GM18498 (cell line): ENCODE data around the gene LCE2C.
"Not testable (repeated sequence)": the region's sequence is repeated elsewhere in the genome, so short reads cannot be mapped to it uniquely, and the experiment has no call there.

ENCODE experiments used
- ATAC-seq: cut with Tn5 transposase; IDR thresholded peaks from one replicate; pipeline ENCODE4 v1.9.1; 2021; ENCODE audit warnings: mild to moderate bottlenecking, moderate library complexity; ENCODE audit not compliant: unreplicated experiment

The LCE2C gene

GRCh38 chr1:152674983-152675382, at the start of gene LCE2C:
TSS of gene LCE2C (plus strand) at chr1:152675279. CDS start at chr1:152676016, 737 bp downstream.
- not testable (repeated sequence) for ATAC-seq

- no peak for ATAC-seq
Observed at GRCh38 chr1:152626744-152627143, 48.3 kb upstream of the LCE2C start.

- no peak for ATAC-seq
Observed at GRCh38 chr1:152630596-152630995, 44.5 kb upstream of the LCE2C start.

GRCh38 chr1:152640351-152640750, 34.7 kb upstream of the LCE2C start:
- ATAC-seq: no peak

- no peak for ATAC-seq
Observed at GRCh38 chr1:152643945-152644344, 31.1 kb upstream of the LCE2C start.

- no peak for ATAC-seq
Observed at GRCh38 chr1:152645146-152645545, 29.9 kb upstream of the LCE2C start.

- ATAC-seq: no peak
Observed at GRCh38 chr1:152646656-152647055, 28.4 kb upstream of the LCE2C start.

- no peak for ATAC-seq
Observed at GRCh38 chr1:152654110-152654509, 21.0 kb upstream of the LCE2C start.

GRCh38 chr1:152656459-152656858, 18.6 kb upstream of the LCE2C start:
- ATAC-seq: no peak

GRCh38 chr1:152657677-152658076, 17.4 kb upstream of the LCE2C start:
- no peak for ATAC-seq

- no peak for ATAC-seq
Observed at GRCh38 chr1:152658649-152659048, 16.4 kb upstream of the LCE2C start.

- no peak for ATAC-seq
Observed at GRCh38 chr1:152663098-152663497, 12.0 kb upstream of the LCE2C start, which contains the start of gene LCE2D. TSS of gene LCE2D (plus strand) at chr1:152663380. CDS start at chr1:152664106, 726 bp downstream.

GRCh38 chr1:152666171-152666570, 8.9 kb upstream of the LCE2C start:
- ATAC-seq: not testable (repeated sequence)

GRCh38 chr1:152667648-152668047, 7.4 kb upstream of the LCE2C start:
- ATAC-seq: no peak

GRCh38 chr1:152673016-152673415, 2.1 kb upstream of the LCE2C start:
- no peak for ATAC-seq

GRCh38 chr1:152679459-152679858, 4.4 kb downstream of the LCE2C start:
- ATAC-seq: no peak

- ATAC-seq: no peak
Observed at GRCh38 chr1:152681616-152682015, 6.5 kb downstream of the LCE2C start.

GRCh38 chr1:152683846-152684245, 8.8 kb downstream of the LCE2C start:
- no peak for ATAC-seq

- ATAC-seq: not testable (repeated sequence)
Observed at GRCh38 chr1:152685823-152686222, 10.7 kb downstream of the LCE2C start, which contains the start of gene LCE2B. TSS of gene LCE2B (plus strand) at chr1:152686123. CDS start at chr1:152686844, 721 bp downstream.

- no peak for ATAC-seq
Observed at GRCh38 chr1:152697701-152698600, 22.9 kb downstream of the LCE2C start, which contains the start of gene LCE2A. TSS of gene LCE2A (plus strand) at chr1:152698345. CDS start at chr1:152698902, 557 bp downstream.

- ATAC-seq: no peak
Observed at GRCh38 chr1:152699746-152700145, 24.7 kb downstream of the LCE2C start.

GRCh38 chr1:152707860-152708259, 32.8 kb downstream of the LCE2C start, which contains the start of gene LCE4A:
TSS of gene LCE4A (plus strand) at chr1:152708160. CDS start at chr1:152709076, 916 bp downstream.
- ATAC-seq: no peak
